Raji (cell line): ENCODE results near the gene DNAL4.

Source experiments
- POLR2A ChIP-seq: IDR thresholded peaks from 2 replicates; pipeline ENCODE4 v1.6.1; 2011; ENCODE audit warnings: low read depth, low read length, control low read depth; ENCODE audit not compliant: insufficient read depth

Gene DNAL4

DNA sequence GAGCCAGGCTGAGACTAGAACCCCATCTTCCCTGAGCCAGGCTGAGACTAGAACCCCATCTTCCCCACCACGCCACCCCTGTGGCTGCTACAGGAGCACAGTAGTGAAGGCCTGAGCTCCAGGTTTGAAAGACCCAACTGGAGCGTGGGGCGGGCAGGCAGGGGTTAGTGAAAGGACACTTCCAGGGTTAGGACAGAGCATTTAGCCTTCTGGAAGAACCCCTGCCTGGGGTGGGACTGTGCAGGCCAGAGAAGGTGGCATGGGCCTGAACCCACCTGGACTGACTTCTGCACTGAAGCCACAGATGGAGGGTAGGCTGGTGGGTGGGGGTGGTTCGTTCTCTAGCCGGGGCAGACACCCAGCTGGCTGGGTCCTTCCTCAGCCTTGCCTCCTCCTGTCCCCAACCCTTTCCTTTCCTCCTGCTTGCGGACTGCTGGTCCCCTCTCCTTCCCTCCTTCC is 62.2 kb downstream of the DNAL4 start:
- no peak for TF ChIP-seq POLR2A

DNA sequence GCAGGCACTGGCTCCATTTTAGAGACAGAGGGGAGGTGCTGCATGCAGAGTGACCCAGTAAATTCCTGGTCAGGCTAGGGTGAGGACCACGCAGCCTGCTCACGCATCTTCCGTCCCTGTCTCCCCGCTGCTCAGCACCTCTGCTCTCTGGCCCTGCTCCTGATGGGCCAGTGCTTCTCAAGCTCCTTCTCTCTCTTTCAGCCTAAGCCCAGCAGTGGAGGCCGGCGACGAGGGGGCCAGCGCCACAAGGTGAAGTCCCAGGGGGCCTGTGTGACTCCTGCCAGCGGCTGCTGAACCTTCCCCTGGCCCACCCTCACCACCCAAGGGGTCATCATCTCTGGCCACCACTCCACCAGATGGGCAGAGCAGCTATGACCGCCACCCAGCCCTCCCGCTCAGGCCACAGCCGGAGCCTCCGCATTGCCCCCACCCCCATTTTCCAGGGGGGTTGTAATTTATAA is 63.5 kb downstream of the DNAL4 start:
- TF ChIP-seq POLR2A = no peak

DNA sequence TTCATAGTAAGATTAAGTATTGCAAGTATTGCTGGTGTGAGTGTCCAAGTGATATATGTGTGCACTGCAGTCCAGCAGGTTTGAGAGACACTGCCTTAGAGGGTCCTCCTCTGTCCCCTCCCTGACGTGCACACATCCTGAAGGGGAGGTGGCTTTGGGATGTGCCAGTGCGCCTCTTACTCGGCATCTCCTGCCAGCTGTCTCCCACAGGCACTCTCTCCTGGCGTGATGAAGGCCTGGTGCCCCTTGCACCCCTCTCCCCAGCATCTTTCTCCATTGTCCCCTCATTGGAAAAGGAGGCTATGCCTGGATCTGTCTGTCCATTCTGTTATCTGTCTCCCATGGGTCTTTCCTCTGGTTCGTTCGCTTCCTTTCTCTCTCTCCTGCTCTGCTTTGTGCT is 64.0 kb downstream of the DNAL4 start:
- TF ChIP-seq POLR2A = no peak

DNA sequence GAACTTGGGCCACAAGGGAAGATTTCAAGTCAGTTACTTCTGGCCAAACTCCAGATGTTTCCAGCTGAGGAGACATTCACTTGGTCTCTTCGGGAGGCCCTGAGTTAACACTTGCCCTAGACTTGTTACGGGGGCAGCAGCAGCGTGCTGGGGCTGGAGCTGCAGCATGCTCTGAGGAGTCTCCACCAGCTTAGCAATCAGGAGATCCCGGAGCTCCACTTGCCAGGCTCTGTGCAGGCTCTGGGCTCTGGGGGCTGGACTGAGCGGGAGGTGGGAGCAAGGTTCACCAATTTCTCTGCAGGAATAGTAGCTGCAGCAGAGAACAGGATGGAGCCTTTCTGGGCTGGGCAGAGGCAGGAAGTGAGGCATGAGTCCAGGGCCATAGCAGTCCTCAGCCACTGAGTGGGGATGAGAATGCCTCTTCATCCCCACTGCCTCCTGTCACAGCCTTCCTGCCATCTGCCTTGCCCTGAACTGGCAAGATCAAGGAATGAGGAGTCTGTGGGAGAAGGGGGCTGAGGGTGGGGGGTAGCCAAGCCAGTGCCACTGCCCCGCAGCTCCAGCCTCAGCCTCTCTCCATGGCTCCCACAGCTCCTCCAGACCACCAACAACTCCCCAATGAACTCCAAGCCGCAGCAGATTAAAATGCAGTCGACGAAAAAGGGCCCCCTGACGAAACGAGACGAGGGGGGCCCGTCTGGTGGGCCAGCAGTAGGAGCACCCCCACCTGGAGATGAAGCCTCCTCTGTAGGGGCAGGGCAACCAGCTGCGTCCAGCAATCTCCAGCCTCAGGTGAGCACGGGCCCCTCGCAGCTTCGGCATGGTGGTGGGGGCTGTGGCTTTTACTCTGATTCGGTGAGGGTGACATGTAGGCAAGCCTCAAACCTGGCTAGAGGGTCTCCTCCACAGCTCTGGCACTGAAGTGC is 64.8 kb downstream of the DNAL4 start:
- TF ChIP-seq POLR2A = no peak
